Stimulated activated CD8-positive, alpha-beta memory T cell treated with anti-CD3 and anti-CD28 coated beads, Interleukin-15, amount 100 ng/mL, for 48 hours (primary cell): ENCODE results near the gene AP5Z1.

Experiments
- DNase-seq, 2 donors: peaks; one replicate each; pipeline ENCODE4 v3.0.0-alpha.2; 2020; ENCODE audit warnings: low read depth in 2 of 2

Gene AP5Z1

GRCh38 chr7:4745971-4746919 is 29.2 kb upstream of the AP5Z1 start:
- DNase-seq = no peak

GRCh38 chr7:4747013-4747412 is 28.4 kb upstream of the AP5Z1 start:
- no peak for DNase-seq

- no peak for DNase-seq
Observed at GRCh38 chr7:4747746-4748145, 27.7 kb upstream of the AP5Z1 start.

DNA sequence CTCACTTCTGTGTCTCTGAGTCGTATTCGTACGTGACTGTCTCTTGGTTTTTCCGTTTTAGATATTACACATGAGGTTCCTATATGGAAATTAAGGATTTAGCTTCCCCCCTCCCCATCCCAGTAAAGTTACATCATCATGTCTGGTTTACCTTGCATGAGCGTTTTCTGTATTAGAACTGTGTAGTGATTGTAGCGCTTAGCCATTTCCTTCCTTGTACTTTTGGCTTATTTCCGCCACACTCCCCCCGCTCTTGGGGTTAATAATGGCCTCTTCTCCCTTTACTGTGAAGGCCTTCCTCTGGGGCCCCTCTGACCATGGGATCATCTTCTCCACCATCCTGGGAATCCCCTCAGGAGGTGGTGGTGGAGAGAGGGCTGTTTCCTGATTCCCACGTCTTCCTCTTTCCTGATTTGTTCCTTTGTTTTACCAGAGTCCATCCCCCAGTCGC is 27.2 kb upstream of the AP5Z1 start:
- DNase-seq = no peak

DNA sequence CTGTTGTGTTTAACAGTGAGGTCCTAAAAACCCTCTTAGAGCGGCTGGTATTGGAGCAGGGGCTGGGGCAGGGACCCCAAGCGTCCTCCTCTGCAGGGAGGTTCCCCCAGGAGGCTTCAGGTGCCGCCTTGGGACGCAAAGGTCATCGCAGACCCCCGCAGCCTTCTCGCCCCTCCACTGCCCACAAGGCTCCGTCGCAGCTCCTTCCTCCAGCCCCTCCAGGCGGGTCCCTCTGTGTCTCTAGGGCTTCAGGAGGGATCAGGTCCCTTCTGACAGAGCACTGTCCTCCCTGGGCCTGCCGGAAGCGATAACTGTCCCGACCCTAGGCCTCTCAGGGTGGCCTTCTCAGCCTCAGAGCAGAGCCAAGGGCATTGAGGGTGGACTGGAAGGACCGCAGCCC is 26.1 kb upstream of the AP5Z1 start:
- DNase-seq = no peak

- no peak for DNase-seq
Observed at GRCh38 chr7:4749798-4750197, 25.6 kb upstream of the AP5Z1 start.

- DNase-seq = no peak
Observed at GRCh38 chr7:4751398-4751947, 23.9 kb upstream of the AP5Z1 start.

- DNase-seq = peak; percentile 64 to 70
Observed at GRCh38 chr7:4753598-4754432, 21.6 kb upstream of the AP5Z1 start.

- DNase-seq = no peak
Observed at GRCh38 chr7:4754433-4755010, 20.9 kb upstream of the AP5Z1 start.

GRCh38 chr7:4755045-4755444 is 20.4 kb upstream of the AP5Z1 start:
- DNase-seq = no peak

- no peak for DNase-seq
Observed at GRCh38 chr7:4758111-4758510, 17.3 kb upstream of the AP5Z1 start.

DNA sequence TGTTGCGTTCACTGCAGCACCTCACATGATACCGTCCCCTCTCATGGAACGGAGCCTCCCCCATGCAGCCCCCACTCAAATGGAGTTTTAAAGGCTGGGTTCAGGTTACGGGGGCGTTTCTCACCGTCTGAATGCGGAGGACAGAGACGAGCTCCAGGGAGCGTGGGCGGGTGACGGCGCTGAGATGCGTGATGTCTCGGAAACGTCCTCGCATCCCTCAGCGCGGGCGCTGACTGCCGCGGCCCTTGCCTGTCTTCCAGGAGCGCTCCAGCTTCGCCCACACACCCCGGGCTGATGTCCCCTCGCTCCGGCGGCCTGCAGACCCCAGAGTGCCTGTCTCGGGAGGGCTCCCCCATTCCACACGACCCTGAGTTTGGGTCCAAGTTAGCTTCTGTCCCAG is 16.6 kb upstream of the AP5Z1 start:
- DNase-seq = no peak

GRCh38 chr7:4759211-4759610 is 16.2 kb upstream of the AP5Z1 start:
- DNase-seq = no peak

DNA sequence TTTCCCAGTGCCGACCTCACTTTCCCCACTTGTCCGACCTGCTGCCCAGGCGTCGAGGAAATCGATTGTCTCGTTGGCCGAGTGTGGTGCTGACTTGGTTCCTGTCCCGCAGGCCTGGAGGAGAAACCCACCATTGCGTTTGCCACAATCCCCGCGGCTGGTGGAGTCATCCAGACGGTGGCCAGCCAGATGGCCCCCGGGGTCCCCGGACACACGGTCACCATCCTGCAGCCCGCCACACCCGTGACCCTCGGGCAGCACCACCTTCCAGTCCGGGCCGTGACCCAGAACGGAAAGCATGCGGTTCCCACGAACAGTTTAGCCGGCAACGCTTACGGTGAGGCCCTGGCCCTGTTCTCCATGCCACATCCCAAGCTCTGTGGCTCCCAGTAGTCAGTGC is 14.5 kb upstream of the AP5Z1 start:
- DNase-seq = no peak

DNA sequence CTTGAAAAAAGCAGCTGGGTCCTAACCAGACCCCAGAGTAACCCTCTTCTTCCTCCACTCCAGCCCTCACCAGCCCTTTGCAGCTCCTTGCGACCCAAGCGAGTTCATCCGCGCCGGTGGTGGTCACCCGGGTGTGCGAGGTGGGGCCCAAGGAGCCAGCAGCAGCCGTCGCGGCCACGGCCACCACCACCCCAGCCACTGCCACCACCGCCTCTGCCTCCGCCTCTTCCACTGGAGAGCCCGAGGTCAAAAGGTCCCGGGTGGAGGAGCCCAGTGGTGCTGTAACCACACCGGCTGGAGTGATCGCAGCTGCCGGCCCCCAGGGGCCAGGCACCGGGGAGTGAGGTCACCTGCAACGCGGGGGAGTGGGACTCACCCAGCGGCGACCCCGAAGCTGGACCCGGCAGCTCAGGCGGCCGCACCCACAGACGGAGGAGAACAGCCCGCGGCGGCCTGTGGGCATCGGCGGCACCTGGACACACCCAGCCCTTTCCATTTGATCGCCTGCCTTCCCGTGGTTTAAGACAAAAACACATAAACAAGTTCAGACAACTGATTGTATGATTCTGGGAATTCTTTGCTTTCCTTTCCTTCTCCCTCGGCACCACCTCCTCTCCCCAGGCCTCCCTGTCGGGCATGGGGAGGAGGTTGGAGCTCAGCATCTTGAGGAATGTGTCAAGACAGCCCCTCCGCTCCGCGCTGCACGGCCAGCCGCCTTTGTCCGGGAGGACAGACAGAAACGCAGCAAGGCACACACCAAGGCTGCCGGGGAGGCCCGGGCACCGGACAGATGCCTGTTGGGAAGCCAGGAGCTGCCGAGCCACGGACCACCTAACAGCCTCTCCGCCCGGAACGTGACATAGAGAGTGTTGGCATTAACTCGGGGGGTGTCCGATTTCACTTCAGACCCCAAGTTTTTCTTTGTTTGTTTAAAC is 13.0 kb upstream of the AP5Z1 start:
- no peak for DNase-seq

- no peak for DNase-seq
Observed at GRCh38 chr7:4763091-4763793, 12.2 kb upstream of the AP5Z1 start.

GRCh38 chr7:4763794-4764185 is 11.6 kb upstream of the AP5Z1 start:
- no peak for DNase-seq

DNA sequence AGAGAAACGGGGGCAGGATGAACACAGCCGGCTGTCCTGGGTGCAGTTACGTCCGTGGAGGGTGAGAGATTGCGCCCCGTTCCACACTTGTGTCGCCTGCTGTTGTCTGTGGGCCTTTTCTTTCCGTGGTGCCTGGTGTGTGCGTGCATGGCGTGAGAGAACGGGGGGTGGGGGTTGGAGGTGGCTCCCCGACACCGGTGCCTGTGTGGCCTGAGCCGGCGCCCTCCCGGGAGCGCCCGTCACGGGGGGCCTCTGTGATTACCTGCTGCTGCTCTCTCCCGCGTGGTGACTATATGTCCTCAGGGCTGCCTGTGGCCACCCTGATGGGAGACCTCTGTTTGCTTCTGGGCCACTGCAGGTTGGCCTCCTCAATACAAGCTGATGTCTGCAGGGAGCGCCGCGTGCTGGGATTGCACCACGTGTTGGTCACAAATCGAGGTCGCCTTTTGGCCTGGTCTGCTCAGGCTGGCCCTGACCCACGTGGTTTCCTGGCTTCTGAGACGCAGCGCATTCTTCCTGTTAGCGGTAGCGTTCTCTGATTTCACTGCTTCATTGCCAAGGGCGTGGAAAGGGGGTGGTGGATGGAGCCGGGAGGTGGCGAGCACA is 10.9 kb upstream of the AP5Z1 start:
- DNase-seq = no peak

- no peak for DNase-seq
Observed at GRCh38 chr7:4765776-4766490, 9.5 kb upstream of the AP5Z1 start.
